ENCODE data around the gene SERTAD4. TPM values are rescaled to one million over a fixed set of nuclear protein-coding genes. Genes with fewer than 3 reads are reported as not detected.

The SERTAD4 gene
- total and polyA plus RNA-seq, 10 donors, result 0.02 to 0.09 (median 0.06) TPM; not detected in 5

DNA sequence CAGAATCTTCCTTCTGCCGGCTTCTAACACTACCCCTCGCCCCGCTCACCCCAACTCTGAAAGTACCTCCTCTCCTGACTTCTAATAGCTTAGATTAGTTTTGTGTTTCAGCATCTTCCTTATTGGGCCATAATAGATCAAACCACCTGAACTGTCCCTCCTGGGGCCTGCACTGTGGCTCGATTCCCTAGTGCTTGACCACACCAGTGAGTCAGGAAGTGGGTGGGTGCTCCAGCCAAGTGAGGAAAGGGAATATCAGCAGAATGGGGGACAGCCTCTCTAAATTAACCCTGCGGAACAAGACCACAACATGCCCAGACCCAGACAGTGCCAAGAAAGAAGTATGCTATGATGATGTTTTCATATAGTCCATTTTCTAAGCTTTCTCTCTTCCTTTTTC lies 8.5 kb downstream of the SERTAD4 start:
- Histone ChIP-seq H3K9me3 (no peaks in the 10 kb centered on the region), H3K27me3 (replicated peaks in 1 of 7) (peaks cover 0 to 93% (median 28%) of the 10 kb centered on the region in 7 donors), H3K4me1 (no peaks in the 10 kb centered on the region), H3K27ac (no peak overlapping the region), H3K36me3 (no peaks in the 10 kb centered on the region), H3K4me3 (no peak overlapping the region)
- 82 to 88% (median 86%) methylated on average over 5 of the region's 5 CpGs for WGBS, 5 donors
- intact Hi-C loops (cut with DNase I; ENCODE audit: low total_unique reads), result no loop called here
- DNase-seq, result no peak
- TF ChIP-seq, protein P1, sequence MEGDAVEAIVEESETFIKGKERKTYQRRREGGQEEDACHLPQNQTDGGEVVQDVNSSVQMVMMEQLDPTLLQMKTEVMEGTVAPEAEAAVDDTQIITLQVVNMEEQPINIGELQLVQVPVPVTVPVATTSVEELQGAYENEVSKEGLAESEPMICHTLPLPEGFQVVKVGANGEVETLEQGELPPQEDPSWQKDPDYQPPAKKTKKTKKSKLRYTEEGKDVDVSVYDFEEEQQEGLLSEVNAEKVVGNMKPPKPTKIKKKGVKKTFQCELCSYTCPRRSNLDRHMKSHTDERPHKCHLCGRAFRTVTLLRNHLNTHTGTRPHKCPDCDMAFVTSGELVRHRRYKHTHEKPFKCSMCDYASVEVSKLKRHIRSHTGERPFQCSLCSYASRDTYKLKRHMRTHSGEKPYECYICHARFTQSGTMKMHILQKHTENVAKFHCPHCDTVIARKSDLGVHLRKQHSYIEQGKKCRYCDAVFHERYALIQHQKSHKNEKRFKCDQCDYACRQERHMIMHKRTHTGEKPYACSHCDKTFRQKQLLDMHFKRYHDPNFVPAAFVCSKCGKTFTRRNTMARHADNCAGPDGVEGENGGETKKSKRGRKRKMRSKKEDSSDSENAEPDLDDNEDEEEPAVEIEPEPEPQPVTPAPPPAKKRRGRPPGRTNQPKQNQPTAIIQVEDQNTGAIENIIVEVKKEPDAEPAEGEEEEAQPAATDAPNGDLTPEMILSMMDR (IDR thresholded peaks at IDR 0.05 in 8 of 11, conservative IDR thresholded peaks at IDR 0.05 in 3 of 11), result no peak
- TF ChIP-seq POLR2A (IDR thresholded peaks at IDR 0.05) (no peak), POLR2AphosphoS5 (IDR thresholded peaks at IDR 0.05) (no peak)

DNA sequence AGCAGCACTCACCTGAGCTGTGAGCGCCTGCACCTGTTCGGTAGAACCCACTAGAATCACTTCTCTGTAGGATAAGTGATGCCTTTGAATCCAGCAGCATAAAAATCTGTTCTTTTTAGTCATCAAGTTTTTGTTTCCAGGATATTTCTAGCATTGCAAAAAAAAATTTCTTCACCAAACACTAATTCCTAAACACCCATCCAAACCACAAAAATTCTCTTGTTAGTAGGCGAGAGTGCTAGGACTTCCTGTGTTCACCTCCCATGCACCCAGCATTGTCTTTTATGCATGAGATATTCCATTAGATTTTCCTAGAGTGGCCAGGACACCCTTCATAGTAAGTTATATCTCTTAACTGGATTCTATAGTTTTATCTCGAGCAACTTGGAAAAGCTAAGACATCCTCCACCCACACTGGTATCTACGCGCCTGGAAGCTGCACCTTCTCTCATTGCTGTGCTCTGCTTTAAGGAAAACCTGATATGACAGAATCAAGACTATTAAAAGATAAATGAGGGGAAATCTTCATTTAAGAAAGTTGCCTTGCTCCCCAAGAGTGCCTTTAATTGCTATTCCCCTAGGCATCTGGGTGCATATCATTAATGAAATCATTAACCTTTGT lies 12.3 kb downstream of the SERTAD4 start:
- H3K9me3 ChIP-seq, result no peaks in the 10 kb centered on the region
- TF ChIP-seq, protein P1 (IDR thresholded peaks at IDR 0.05 in 8 of 11, conservative IDR thresholded peaks at IDR 0.05 in 3 of 11), result no peak
- TF ChIP-seq POLR2AphosphoS5 (IDR thresholded peaks at IDR 0.05) (no peak), POLR2A (IDR thresholded peaks at IDR 0.05) (no peak)
- H3K36me3 ChIP-seq, result no peaks in the 10 kb centered on the region
- no peak overlapping the region for H3K27ac ChIP-seq
- H3K4me1 ChIP-seq, result no peaks in the 10 kb centered on the region
- 85 to 93% (median 86%) methylated on average over 6 of the region's 6 CpGs for WGBS, 5 donors
- peaks cover 0 to 94% (median 39%) of the 10 kb centered on the region in 7 donors for H3K27me3 ChIP-seq (replicated peaks in 1 of 7)
- DNase-seq, result no peak
- no peak overlapping the region for H3K4me3 ChIP-seq
- intact Hi-C loops (cut with DNase I; ENCODE audit: low total_unique reads), result no loop called here

DNA sequence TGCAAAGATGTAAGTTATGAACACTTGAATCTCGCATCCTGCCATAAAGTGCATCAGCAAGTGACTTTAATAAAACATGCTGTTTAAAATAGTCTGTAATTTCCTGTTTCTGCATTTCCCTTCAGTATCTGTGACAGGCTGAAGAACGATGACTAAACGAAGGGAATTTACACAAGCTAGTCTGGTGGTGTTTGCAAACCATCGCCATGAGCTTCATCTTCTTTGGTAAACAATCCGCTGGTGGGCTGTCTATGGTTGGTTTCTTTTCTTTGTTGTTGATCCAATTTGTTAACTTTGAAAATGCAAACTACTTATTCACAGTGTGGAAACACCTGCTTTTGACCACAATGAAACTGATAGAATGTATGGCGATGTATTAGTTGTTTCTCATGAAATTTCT lies 13.9 kb downstream of the SERTAD4 start:
- peaks cover 0 to 14% (median 10%) of the 10 kb centered on the region in 6 donors for H3K4me1 ChIP-seq
- TF ChIP-seq POLR2A (IDR thresholded peaks at IDR 0.05), result no peak
- TF ChIP-seq POLR2AphosphoS5 (IDR thresholded peaks at IDR 0.05), result no peak
- TF ChIP-seq, protein P1 (IDR thresholded peaks at IDR 0.05 in 8 of 11, conservative IDR thresholded peaks at IDR 0.05 in 3 of 11), result no peak
- H3K9me3 ChIP-seq, result no peaks in the 10 kb centered on the region
- DNase-seq, result no peak
- H3K36me3 ChIP-seq, result no peaks in the 10 kb centered on the region
- no peak overlapping the region for H3K4me3 ChIP-seq
- WGBS, 5 donors, result 14 to 22% (median 21%) methylated on average over 6 of the region's 6 CpGs
- peaks cover 0 to 96% (median 52%) of the 10 kb centered on the region in 7 donors for H3K27me3 ChIP-seq (replicated peaks in 1 of 7)
- intact Hi-C loops (cut with DNase I; ENCODE audit: low total_unique reads), result no loop called here
- H3K27ac ChIP-seq, result no peak overlapping the region

DNA sequence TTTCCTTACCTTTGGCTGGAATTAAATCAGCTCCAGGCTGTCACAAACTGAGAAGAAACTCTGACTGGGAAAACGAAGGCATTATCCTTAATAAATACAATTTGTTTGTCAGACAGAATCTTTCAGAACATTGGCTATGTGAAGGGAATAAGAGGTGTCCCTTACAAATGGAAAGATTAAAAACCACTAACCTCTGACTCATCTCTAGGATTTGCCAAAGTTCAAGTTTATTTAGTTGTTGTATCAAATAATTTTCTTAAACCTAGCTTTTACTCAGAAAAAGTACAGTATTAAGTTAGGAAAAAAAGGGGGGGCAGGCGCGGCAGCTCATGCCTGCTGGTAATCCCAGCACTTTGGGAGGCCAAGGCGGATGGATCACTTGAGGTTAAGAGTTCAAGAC lies 15.7 kb downstream of the SERTAD4 start:
- Histone ChIP-seq H3K27me3 (replicated peaks in 1 of 7) (peaks cover 3 to 96% (median 63%) of the 10 kb centered on the region in 7 donors), H3K9me3 (no peaks in the 10 kb centered on the region), H3K36me3 (no peaks in the 10 kb centered on the region), H3K27ac (no peak overlapping the region), H3K4me1 (peaks cover 6 to 33% (median 27%) of the 10 kb centered on the region in 6 donors), H3K4me3 (no peak overlapping the region)
- intact Hi-C loops (cut with DNase I; ENCODE audit: low total_unique reads), result no loop called here
- TF ChIP-seq, protein P1 (IDR thresholded peaks at IDR 0.05 in 8 of 11, conservative IDR thresholded peaks at IDR 0.05 in 3 of 11), result no peak
- TF ChIP-seq POLR2AphosphoS5 (IDR thresholded peaks at IDR 0.05) (no peak), POLR2A (IDR thresholded peaks at IDR 0.05) (no peak)
- 87 to 94% (median 88%) methylated on average over 4 of the region's 4 CpGs for WGBS, 5 donors
- no peak for DNase-seq

All from spleen (tissue), 11 donors.